Activated CD4-positive, CD25-positive, alpha-beta regulatory T cell treated with anti-CD3 and anti-CD28 coated beads, Interleukin-2, amount 50 U/mL, for 16 hours (primary cell): ENCODE data around the gene PTPRM.
"Not testable (repeated sequence)": the region's sequence is repeated elsewhere in the genome, so short reads cannot be mapped to it uniquely, and the experiment has no call there.

Experiments used
- DNase-seq: peaks from one replicate; pipeline ENCODE4 v3.0.0-alpha.2; 2020; ENCODE audit warnings: low read depth, low spot score

Gene PTPRM

GRCh38 chr18:7945882-7946281, 378.8 kb downstream of the PTPRM start:
- DNase-seq = no peak

DNA sequence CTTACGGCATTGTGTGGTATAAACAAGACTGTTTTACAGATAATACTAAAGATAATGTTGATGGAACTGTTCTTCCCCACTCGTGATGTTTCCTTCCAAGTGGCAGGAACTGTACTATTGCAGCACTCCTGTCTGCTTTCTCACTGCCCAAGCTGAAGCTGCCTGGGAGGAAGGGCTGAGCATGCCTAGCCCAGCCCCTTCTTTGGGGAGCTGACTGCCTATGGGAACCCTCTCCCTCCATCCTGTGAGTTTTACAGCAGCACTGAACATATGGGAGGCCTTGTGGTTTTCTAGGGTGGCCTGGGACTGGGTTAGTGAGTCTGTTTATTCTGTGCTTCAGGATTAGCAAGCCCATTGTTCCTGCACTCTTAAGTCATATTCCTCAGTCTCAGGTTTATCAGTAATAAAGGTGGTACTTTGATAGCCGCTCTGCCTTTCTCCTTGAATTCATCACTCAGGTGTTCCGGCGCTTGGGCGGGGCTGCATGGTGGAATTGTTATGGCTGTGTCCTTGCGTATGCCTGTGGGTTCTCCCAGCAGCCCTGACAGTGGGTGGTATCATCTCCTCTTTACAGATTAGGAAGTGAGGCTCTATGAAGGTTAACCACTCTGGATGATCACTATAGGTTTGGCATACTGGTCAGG, 379.7 kb downstream of the PTPRM start:
- DNase-seq = no peak

DNA sequence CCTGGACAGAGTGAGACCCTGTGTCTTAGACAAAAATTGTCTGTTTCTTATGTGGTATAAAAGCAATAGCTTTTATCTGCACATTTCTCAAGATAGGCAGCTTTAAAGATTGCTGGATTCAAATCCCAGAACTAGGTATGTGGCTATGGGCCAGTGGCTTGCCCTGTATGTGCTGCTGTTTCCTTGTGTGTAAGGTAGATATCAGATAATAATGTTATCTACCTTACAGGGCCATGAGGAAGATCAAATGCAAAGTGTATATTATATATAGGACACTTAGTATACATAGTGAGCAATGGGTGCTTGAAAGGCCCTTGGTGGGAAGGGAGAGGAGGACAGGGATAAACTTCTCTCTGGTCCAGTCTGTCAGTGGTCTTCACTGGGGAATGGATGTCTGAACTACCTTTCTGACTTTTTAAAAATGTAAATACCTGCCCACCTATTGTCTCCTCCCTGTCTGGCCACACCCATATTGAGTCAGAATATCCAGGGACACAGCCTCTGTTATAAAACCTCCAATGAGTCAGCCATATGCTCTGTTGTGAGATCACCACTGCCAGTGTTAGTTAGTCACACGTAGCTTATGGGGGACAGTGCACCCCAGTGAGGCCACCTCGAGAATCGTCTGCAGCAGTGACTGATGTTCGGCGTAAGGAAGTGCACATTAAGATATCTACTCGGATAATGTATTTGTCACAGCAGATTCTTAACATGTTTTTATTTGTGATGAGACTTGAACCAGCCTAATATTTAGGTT, 383.4 kb downstream of the PTPRM start:
- no peak for DNase-seq

GRCh38 chr18:7953095-7953958, 386.2 kb downstream of the PTPRM start:
- no peak for DNase-seq

GRCh38 chr18:7954238-7954637, 387.1 kb downstream of the PTPRM start:
- no peak for DNase-seq

GRCh38 chr18:7955175-7955574, 388.1 kb downstream of the PTPRM start:
- no peak for DNase-seq

DNA sequence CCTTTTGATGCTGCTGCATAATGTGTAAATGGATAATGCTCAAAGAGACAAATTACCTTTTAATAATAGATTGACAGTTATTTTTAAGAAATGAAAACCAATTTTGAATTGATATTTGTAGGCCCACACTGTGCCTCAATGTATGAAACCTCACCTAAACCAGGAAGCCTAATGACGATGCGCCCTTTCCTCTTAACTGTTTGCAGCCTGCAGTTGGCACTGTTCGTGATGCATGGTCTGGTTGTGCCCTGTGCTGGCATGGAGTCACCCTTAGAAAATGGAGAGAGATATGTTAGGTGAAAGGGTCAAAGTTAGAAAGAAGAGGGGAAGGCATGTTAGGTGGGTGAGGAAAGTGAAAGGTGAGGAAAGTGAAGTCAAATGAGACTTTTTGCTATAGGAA, 390.2 kb downstream of the PTPRM start:
- no peak for DNase-seq

DNA sequence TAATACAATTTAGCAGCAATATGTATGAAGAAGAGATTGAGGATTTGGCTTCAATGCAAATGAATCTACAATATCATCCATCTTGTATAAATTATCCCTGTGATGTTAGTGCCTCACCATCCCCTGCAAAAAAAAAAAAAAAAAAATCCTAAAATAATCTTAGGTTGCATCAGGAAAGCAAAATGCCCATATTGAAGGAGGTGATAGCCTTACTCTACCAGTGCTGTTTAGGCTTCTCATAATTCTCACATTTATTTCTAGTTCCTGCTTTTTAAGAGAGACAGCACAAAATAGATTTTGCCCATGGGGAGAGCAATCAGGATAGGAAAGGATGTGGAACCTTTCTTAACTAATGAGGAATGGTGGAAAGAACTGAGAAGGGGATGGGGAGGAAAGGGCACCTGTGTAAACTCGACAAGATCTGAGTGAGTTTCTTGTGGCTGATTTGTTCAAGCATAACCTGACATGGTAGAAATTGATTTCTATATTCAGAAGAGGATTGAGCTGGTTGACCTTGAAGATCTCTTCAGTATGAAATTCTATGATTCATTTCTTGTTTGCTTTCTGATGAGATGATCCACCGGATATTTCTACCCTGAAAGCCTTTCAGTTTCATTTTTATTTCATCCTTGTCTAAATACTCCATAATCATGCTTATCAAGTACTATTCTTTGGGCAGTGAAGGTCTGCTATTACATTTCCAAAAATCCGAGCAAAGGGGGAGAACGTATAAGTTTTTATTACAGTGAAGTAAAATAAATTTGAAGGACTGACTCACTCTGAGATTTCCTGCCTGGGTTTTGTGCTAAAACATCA, 391.2 kb downstream of the PTPRM start:
- no peak for DNase-seq

DNA sequence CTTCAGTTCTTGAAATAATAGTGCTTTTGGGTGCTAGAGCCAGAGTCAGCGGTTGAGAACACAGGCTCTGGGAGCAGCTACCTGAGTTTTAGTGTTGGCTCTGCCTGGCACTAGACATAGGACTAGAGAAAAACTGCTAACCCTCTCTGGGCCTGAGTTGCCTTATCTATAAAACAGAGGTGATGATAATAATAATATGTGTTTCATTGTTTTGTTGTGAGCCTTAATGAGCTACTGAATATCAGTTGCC, 391.7 kb downstream of the PTPRM start:
- no peak for DNase-seq

GRCh38 chr18:7966682-7967081, 399.6 kb downstream of the PTPRM start:
- DNase-seq = not testable (repeated sequence)

GRCh38 chr18:7974200-7974874, 407.2 kb downstream of the PTPRM start:
- DNase-seq = no peak

DNA sequence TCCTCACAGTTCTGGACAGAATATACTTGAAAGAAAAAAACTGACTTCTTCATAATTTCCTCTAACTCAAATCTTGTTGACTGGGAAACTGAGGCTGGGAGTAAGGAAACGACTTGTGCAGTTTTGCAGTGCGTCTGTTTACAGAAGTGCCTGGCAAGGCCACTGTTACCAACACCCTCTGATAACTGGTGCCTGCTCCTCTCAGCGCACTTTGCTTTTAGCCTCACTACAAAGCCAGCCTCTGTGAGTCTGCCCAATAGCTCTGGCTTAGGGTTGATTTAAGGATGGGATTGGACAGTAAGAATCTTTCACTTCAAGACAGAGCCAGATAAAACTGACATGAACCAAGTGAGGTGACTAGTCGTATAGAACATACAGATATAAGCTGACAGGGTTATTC, 410.8 kb downstream of the PTPRM start:
- DNase-seq = no peak

DNA sequence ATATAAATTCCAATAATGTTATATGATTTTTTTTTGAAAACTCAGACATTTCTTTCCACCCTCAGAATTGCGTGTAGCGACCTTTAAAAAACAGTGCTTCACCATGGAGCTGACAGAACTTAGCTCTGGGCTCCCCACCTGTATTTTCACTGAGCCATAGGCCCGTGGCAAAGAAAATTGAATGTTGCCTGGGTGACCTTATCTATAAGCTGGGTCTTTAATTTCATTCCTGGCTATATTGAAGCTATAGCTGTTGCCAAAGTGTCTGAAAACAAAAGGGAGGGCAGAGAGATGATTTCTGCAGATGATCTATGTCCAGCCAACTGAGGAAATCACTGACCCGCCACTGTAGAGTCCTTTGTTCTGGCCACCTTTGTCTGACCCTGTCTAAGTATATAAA, 411.7 kb downstream of the PTPRM start:
- DNase-seq = no peak

- DNase-seq = no peak
Observed at GRCh38 chr18:7979714-7980113, 412.6 kb downstream of the PTPRM start.

DNA sequence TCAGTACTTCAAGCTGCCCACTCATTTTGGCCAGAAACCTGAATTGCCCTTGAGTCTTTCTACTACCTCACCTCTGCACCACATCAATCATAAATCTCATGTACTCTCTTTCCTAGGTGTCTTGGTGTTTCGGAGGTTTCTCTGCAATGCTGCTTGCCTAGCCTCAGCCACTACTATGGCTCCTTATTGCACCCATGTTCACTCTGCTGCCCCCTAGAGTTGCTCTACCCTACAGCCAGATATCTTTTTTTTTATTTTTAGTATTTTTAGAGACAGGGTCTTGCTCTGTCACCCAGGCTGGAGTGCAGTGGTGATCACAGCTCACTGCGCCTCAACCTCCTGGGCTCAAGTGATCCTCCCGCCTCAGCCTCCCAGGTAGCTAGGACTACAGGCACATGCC, 413.0 kb downstream of the PTPRM start:
- no peak for DNase-seq

DNA sequence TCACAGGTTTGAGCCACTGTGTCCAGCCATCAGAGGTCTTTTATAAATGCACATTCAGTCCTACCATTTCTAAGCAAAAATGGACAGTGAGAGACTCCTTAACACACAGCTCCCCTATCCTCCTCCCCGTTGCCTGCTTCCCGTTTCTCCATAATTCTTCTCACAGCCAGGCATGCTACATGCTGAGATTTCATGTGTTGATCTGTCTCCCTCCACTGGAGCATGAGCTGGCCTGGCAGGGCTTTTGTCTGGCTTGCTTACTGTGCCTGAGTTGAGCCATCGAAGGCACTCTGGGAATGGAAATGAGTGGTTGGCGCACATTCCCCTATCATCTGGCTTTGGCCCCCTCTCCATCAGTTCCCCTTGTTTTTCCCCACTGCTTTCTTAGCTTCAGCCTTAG, 413.5 kb downstream of the PTPRM start:
- no peak for DNase-seq

DNA sequence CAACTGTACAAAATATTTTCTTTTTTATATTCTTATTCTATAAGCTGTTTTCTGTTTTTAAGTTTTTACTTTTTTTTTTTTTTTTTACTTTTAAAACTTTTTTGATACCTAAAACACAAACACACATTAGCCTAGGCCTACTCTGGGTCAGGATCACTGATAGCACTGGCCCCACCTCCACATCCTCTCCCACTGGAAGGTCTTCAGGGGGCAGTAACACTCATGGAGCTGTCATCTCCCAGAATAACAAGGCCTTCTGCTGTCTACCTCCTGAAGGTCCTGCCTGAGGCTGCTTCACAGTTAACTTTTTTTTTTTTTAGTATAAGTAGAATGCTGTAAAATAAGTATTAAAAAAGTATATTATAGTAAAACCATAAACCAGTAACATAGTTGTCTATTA, 415.1 kb downstream of the PTPRM start:
- no peak for DNase-seq

DNA sequence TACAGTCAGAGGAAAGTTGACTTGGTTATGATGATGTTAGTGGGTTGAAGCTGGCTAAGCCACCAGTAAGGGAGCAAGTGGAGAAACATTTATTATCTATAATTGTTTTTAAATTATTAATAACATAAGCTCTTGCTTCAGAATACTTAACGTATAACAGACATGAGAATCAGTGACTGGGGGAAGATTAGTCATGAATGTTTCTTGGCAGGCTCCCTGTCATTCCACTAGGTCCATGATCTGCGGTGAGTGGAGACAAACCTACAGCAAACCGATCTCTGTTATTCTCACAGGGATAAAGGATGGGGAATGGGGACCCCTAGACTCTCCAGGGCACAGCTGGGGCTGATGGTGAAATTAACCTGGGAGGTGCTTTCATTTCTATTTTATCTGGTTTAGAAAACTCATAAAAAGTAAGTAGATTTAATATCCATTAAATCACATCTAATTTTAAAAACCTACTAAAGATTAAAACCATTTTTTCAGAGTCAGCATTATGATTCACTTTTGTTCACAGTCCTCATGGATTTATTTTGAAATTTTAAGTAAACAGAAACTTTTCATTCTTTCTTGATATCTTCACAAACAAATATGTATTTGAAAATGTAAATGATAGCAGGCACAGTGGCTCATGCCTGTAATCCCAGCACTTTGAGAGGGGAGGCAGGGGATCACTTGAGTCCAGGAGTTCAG, 420.3 kb downstream of the PTPRM start:
- DNase-seq = no peak

GRCh38 chr18:7990670-7991069, 423.6 kb downstream of the PTPRM start:
- DNase-seq = no peak

- no peak for DNase-seq
Observed at GRCh38 chr18:8001711-8002301, 434.7 kb downstream of the PTPRM start.
